ENCODE results near the gene MDK. TPM values are rescaled to one million over a fixed set of nuclear protein-coding genes. Genes with fewer than 3 reads are reported as not detected.

MDK gene
- total and polyA plus RNA-seq, 2 experiments from 2014 or later = 388 to 477 TPM

GRCh38 chr11:46404476-46405017 is 23.1 kb downstream of the MDK start:
- Histone ChIP-seq H3K36me3 (ENCODE audit: insufficient read depth) (no peaks in the 10 kb centered on the region), H3K9me2 (ENCODE audit: insufficient read depth) (no peaks in the 10 kb centered on the region), H3F3A (replicated peaks; ENCODE audit: low read depth) (no peaks in the 10 kb centered on the region), H3K4me1 (ENCODE audit: insufficient read depth) (no peaks in the 10 kb centered on the region), H4K20me1 (replicated peaks; ENCODE audit: insufficient read depth) (peaks cover 3% of the 10 kb centered on the region; the same call in 1 of the 2 replicates), H3K27me3 (ENCODE audit: insufficient read depth) (no peaks in the 10 kb centered on the region), H3K79me2 (replicated peaks; ENCODE audit: insufficient read depth) (no peaks in the 10 kb centered on the region), H3K27ac (ENCODE audit: low read depth) (no peak overlapping the region), H3K4me2 (no peak overlapping the region), H3K4me3 (no peak overlapping the region), H2AFZ (no peak overlapping the region)
- Mint-ChIP-seq H3K36me3 (ENCODE audit: low read depth) (peaks cover 24% of the 10 kb centered on the region), H3K4me3 (no peak overlapping the region), H3K27ac (no peak overlapping the region), H3K9me3 (no peaks in the 10 kb centered on the region), H3K27me3 (ENCODE audit: insufficient read depth, low read depth, poor library complexity) (peaks cover 7% of the 10 kb centered on the region), H3K4me1 (no peaks in the 10 kb centered on the region)
- ATAC-seq (no peak), DNase-seq (ENCODE audit: low spot score) (no peak)
- TF ChIP-seq NANOG (IDR thresholded peaks at IDR 0.05; ENCODE audit: borderline replicate concordance) (no peak), ZNF462 (CRISPR knock-in tag; IDR thresholded peaks at IDR 0.05) (no peak), JUNB (IDR thresholded peaks at IDR 0.05; ENCODE audit: unreplicated experiment) (no peak), ETS1 (IDR thresholded peaks at IDR 0.05) (no peak), STAT1 (IDR thresholded peaks at IDR 0.05; ENCODE audit: unreplicated experiment) (no peak), CTCF (conservative IDR thresholded peaks at IDR 0.05; ENCODE audit: low read depth in 2 of 2) (no peak), REST (IDR thresholded peaks at IDR 0.05; ENCODE audit: unreplicated experiment) (no peak), EZH2 (IDR thresholded peaks at IDR 0.05; ENCODE audit: low read depth, unreplicated experiment) (no peak), ZNF331 (CRISPR knock-in tag; IDR thresholded peaks at IDR 0.05; ENCODE audit: low read depth) (no peak)

Data from GM23338 (cell line).